DOHH2 (cell line): ENCODE measurements around the gene PRDM15.

Experiments
- H3F3A ChIP-seq: fragments of 200-600 bp; sonication (generic), shearing (Covaris generic); 2 replicates; pipeline ENCODE4 v1.6.0; 2016; ENCODE audit warnings: antibody characterized with exemption, mild to moderate bottlenecking; ENCODE audit not compliant: control insufficient read depth, insufficient read depth
- H3K27ac ChIP-seq: fragments of 200-600 bp; sonication (generic); 2 replicates; pipeline ENCODE4 v1.5.1; 2014; ENCODE audit warnings: low read depth, mild to moderate bottlenecking, low read length, moderate library complexity
- H3K27me3 ChIP-seq: fragments of 200-600 bp; sonication (generic); 2 replicates; pipeline ENCODE4 v1.6.1; 2014; ENCODE audit warnings: mild to moderate bottlenecking, low read length, mixed read lengths; ENCODE audit not compliant: control insufficient read depth
- H3K36me3 ChIP-seq: fragments of 200-600 bp; sonication (generic); 2 replicates; pipeline ENCODE4 v1.6.1; 2014; ENCODE audit warnings: mild to moderate bottlenecking, low read length, moderate library complexity, mixed read lengths; ENCODE audit not compliant: control insufficient read depth
- H3K4me1 ChIP-seq: fragments of 200-600 bp; sonication (generic); 2 replicates; pipeline ENCODE4 v1.6.1; 2014; ENCODE audit warnings: mild to moderate bottlenecking, low read length, mixed read lengths; ENCODE audit not compliant: control insufficient read depth
- H3K4me2 ChIP-seq: fragments of 200-600 bp; sonication (generic); 2 replicates; pipeline ENCODE4 v1.6.0; 2014; ENCODE audit warnings: mild to moderate bottlenecking, low read length, moderate library complexity
- H3K4me3 ChIP-seq: fragments of 200-600 bp; sonication (generic); 2 replicates; pipeline ENCODE4 v1.5.1; 2014; ENCODE audit warnings: mild to moderate bottlenecking, low read length, mixed read lengths
- H3K79me2 ChIP-seq: fragments of 200-600 bp; sonication (generic); 2 replicates; pipeline ENCODE4 v1.6.1; 2014; ENCODE audit warnings: mild to moderate bottlenecking, low read length, mixed read lengths; ENCODE audit not compliant: control insufficient read depth
- H3K9me2 ChIP-seq: fragments of 200-600 bp; sonication (generic); replicated peaks from 2 replicates; pipeline ENCODE4 v1.6.1; 2014; ENCODE audit warnings: mild to moderate bottlenecking, low read length, mixed read lengths; ENCODE audit not compliant: control insufficient read depth
- H3K9me3 ChIP-seq: fragments of 200-600 bp; sonication (generic); 2 replicates; pipeline ENCODE4 v1.6.1; 2014; ENCODE audit warnings: antibody characterized with exemption, low read length, mixed read lengths; ENCODE audit not compliant: control insufficient read depth, insufficient read depth
- H4K20me1 ChIP-seq: fragments of 200-600 bp; sonication (generic); 2 replicates; pipeline ENCODE4 v1.6.0; 2014; ENCODE audit warnings: low read depth, mild to moderate bottlenecking, antibody characterized with exemption, low read length, moderate library complexity; ENCODE audit not compliant: control insufficient read depth, insufficient read depth
- EZH2phosphoT487 ChIP-seq: fragments of 200-600 bp; sonication (generic); IDR thresholded peaks from 2 replicates; pipeline ENCODE4 v1.6.1; 2017; ENCODE audit warnings: borderline replicate concordance, mild to moderate bottlenecking, antibody characterized with exemption, low read length, moderate library complexity, mixed read lengths
- TF ChIP-seq, protein P1 (sequence below): fragments of 200-600 bp; sonication (generic); IDR thresholded peaks from one replicate; pipeline ENCODE4 v1.5.1; 2014; ENCODE audit warnings: antibody characterized with exemption, mild to moderate bottlenecking, low read depth, low read length; ENCODE audit not compliant: poor library complexity, severe bottlenecking

The PRDM15 gene

DNA sequence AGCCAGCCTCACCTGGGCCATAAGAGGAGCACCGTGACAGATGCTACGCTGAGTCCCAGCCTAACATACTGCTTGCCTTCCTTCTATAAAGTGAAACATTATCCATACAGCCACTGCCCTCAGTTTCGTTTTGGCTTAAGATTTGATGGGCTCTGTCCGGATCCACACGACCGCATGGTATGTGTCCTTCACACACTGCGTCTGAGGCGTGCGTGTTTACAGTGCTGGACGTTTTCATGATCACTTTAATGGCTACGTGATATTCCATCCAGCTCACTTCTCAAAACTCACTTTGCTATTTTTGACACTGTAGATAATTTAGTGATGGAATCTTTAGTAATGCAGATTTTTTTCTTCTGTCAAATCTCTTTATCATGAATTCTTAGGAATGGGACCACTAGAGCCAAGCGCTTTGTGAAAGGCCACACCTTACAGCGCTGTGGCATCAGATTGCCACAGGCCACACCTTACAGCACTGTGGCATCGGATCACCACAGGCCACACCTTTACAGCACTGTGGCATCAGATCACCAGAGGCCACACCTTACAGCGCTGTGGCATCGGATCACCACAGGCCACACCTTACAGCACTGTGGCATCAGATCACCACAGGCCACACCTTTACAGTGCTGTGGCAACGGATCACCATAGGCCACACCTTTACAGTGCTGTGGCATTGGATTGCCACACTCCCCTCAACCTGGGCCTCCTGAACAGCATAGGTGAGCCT is 47.1 kb downstream of the PRDM15 start:
- Histone ChIP-seq H4K20me1 (peaks cover 23% of the 10 kb centered on the region; the same call in 1 of the 2 replicates), H3K79me2 (peaks cover 92% of the 10 kb centered on the region), H3F3A (peaks cover 28% of the 10 kb centered on the region), H3K4me2 (peak overlapping the region; percentile 94), H3K27ac (peak overlapping the region; percentile 95), H3K36me3 (peaks cover 96% of the 10 kb centered on the region), H3K4me3 (peak overlapping the region; percentile 82), H3K9me2 (no peaks in the 10 kb centered on the region), H3K4me1 (peaks cover 86% of the 10 kb centered on the region), H3K9me3 (no peaks in the 10 kb centered on the region), H3K27me3 (no peaks in the 10 kb centered on the region)
- TF ChIP-seq, protein P1, sequence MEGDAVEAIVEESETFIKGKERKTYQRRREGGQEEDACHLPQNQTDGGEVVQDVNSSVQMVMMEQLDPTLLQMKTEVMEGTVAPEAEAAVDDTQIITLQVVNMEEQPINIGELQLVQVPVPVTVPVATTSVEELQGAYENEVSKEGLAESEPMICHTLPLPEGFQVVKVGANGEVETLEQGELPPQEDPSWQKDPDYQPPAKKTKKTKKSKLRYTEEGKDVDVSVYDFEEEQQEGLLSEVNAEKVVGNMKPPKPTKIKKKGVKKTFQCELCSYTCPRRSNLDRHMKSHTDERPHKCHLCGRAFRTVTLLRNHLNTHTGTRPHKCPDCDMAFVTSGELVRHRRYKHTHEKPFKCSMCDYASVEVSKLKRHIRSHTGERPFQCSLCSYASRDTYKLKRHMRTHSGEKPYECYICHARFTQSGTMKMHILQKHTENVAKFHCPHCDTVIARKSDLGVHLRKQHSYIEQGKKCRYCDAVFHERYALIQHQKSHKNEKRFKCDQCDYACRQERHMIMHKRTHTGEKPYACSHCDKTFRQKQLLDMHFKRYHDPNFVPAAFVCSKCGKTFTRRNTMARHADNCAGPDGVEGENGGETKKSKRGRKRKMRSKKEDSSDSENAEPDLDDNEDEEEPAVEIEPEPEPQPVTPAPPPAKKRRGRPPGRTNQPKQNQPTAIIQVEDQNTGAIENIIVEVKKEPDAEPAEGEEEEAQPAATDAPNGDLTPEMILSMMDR: no peak
- TF ChIP-seq EZH2phosphoT487: no peak

DNA sequence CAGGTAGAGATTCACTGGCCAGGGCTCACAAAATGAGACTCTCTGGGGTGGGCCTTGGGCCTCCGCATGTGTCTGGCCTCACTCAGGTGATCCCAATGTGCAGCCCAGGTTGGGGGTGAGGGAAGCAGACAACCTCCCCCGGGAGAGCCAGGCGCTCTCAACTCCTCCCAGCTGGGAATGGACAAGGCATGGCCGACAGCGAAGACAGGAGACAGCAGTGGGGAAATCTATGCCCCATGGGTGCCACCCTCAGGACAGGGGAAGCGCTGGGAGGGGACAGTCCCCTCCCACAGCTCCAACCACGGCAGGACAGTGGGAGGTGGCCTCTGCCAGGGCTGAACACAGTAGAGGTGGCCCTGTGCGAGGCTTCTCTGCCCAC is 47.7 kb downstream of the PRDM15 start:
- Histone ChIP-seq H3K4me2 (peak overlapping the region; percentile 94; the same call in 1 of the 2 replicates), H3K36me3 (peaks cover 96% of the 10 kb centered on the region), H3K4me3 (no peak overlapping the region), H3K9me3 (no peaks in the 10 kb centered on the region), H3F3A (peaks cover 28% of the 10 kb centered on the region), H4K20me1 (peaks cover 23% of the 10 kb centered on the region; the same call in 1 of the 2 replicates), H3K79me2 (peaks cover 92% of the 10 kb centered on the region), H3K27me3 (no peaks in the 10 kb centered on the region), H3K27ac (no peak overlapping the region), H3K4me1 (peaks cover 85% of the 10 kb centered on the region), H3K9me2 (no peaks in the 10 kb centered on the region)
- TF ChIP-seq, protein P1: no peak
- TF ChIP-seq EZH2phosphoT487: no peak

DNA sequence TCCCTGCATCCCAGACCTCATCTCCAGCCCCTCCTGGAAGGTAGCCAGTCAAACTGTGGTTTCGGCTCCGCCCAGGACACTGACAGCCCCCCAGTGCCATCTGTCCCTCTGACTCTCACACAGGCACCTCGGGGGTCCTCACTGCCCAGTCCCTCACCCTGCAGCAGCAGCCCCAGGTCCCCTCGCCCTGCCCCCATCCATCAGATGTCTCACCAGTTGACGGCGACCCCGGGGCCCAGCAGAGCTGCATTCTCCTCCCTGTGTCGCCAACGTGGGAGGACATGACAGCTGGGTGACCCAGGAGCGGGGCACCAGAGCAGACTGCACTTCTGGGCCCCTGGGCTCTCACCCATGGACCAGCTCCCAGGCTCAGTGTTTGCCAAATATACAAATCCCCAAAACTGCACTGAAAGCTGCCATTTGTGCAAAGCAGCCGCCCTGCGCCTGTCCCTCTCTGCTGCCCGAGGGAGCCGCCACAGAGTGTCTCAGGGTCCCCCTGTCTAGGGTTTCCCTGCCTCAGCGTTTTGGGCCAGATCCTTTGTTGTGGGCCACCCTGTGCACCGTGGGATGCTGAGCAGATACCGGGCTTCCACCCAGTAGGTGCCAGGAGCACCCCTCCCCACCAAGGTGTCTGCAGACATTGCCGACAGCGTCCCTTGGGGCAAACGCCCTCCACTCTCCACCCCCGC is 48.2 kb downstream of the PRDM15 start:
- no peaks in the 10 kb centered on the region for H3K9me3 ChIP-seq
- H3K4me2 ChIP-seq: peak overlapping the region; percentile 94; the same call in 1 of the 2 replicates
- no peaks in the 10 kb centered on the region for H3K9me2 ChIP-seq
- H3K36me3 ChIP-seq: peaks cover 96% of the 10 kb centered on the region
- H3K27me3 ChIP-seq: no peaks in the 10 kb centered on the region
- H3K27ac ChIP-seq: no peak overlapping the region
- H3F3A ChIP-seq: peaks cover 28% of the 10 kb centered on the region
- peaks cover 23% of the 10 kb centered on the region; the same call in 1 of the 2 replicates for H4K20me1 ChIP-seq
- H3K79me2 ChIP-seq: peaks cover 92% of the 10 kb centered on the region
- peaks cover 82% of the 10 kb centered on the region for H3K4me1 ChIP-seq
- TF ChIP-seq, protein P1: no peak
- TF ChIP-seq EZH2phosphoT487: no peak
- H3K4me3 ChIP-seq: peak overlapping the region; percentile 2; the same call in 1 of the 2 replicates
